HepG2 (cell line): ENCODE measurements around the gene PACS2. TPM values are rescaled to one million over a fixed set of nuclear protein-coding genes. Genes with fewer than 3 reads are reported as not detected.

ENCODE experiments used
- CTCF ChIP-seq: sonication (generic); formaldehyde crosslinking; IDR thresholded peaks from 2 replicates; pipeline ENCODE4 v1.5.0; 2020; ENCODE audit warnings: mild to moderate bottlenecking, missing genetic modification reagents, moderate library complexity
- DPF2 ChIP-seq: sonication (generic); formaldehyde crosslinking; IDR thresholded peaks from 2 replicates; pipeline ENCODE4 v1.4.0; 2020; ENCODE audit warnings: mild to moderate bottlenecking, low read depth, missing genetic modification reagents, borderline replicate concordance
- ETS1 ChIP-seq: sonication (generic); formaldehyde crosslinking; IDR thresholded peaks from 2 replicates; pipeline ENCODE4 v1.4.0; 2020; ENCODE audit warnings: missing genetic modification reagents
- PATZ1 ChIP-seq: sonication (generic); formaldehyde crosslinking; IDR thresholded peaks from 2 replicates; pipeline ENCODE4 v1.4.0; 2020; ENCODE audit warnings: missing genetic modification reagents
- YEATS2 ChIP-seq: sonication (generic); formaldehyde crosslinking; IDR thresholded peaks from 2 replicates; pipeline ENCODE4 v1.4.0; 2020; ENCODE audit warnings: missing genetic modification reagents, borderline replicate concordance
- ZGPAT ChIP-seq: IDR thresholded peaks from 2 replicates; pipeline ENCODE4 v1.6.1; 2016; ENCODE audit warnings: mild to moderate bottlenecking
- ZMAT3 ChIP-seq: sonication (generic); formaldehyde crosslinking; conservative IDR thresholded peaks from 2 replicates; pipeline ENCODE4 v1.7.0; 2021; ENCODE audit warnings: missing genetic modification reagents
- ZMAT5 ChIP-seq: sonication (generic); formaldehyde crosslinking; IDR thresholded peaks from 2 replicates; pipeline ENCODE4 v1.5.0; 2020; ENCODE audit warnings: mild to moderate bottlenecking, low read depth, missing genetic modification reagents, borderline replicate concordance
- ZNF263 ChIP-seq: sonication (generic); formaldehyde crosslinking; IDR thresholded peaks from 2 replicates; pipeline ENCODE4 v1.4.0; 2020; ENCODE audit warnings: missing genetic modification reagents
- ZNF407 ChIP-seq: sonication (generic); formaldehyde crosslinking; IDR thresholded peaks from one replicate; pipeline ENCODE4 v1.5.1; 2020; ENCODE audit warnings: mild to moderate bottlenecking, missing genetic modification reagents; ENCODE audit errors: not compliant biosample characterization
- ZNF788 ChIP-seq: sonication (generic); formaldehyde crosslinking; IDR thresholded peaks from 2 replicates; pipeline ENCODE4 v1.5.0; 2020; ENCODE audit warnings: mild to moderate bottlenecking, missing genetic modification reagents, borderline replicate concordance
- ZSCAN20 ChIP-seq: sonication (generic); formaldehyde crosslinking; IDR thresholded peaks from 2 replicates; pipeline ENCODE4 v1.4.0; 2020; ENCODE audit warnings: missing genetic modification reagents, mild to moderate bottlenecking, borderline replicate concordance
- polyA plus RNA-seq, 8 experiments: library from polyadenylated mRNA; depleted of rRNA in 3 of 8; stranded (reverse) in 7 of 8; unstranded in 1 of 8; fragments of >200 nt; fragmentation: Illumina TruSeq in 4 of 8; extraction: Trizol in 4 of 8; gene quantifications; 2 replicates each; pipeline versions ENCODE4 v1.2.1 to v1.2.3, GENCODE V29; 2011 to 2016; ENCODE audit warnings: low read depth in 4 of 8, missing spikeins in 1 of 8, mixed read lengths in 1 of 8; ENCODE audit not compliant: insufficient read depth in 1 of 8
- total RNA-seq, 5 experiments: library from RNA; depleted of rRNA; stranded (reverse); fragments of >200 nt; fragmentation: Illumina TruSeq; extraction: Trizol; gene quantifications; 2 replicates each; pipeline ENCODE4 v1.2.3, GENCODE V29; 2016; ENCODE audit warnings: low read depth in 1 of 5

The PACS2 gene
- total and polyA plus RNA-seq, 2 of the 13 experiments (the other 11 are each of a cell fraction or from before 2014, with no cell fraction given) = 23.6 to 27.6 TPM

GRCh38 chr14:105398044-105398725 lies 83.6 kb downstream of the PACS2 start, which contains the start of gene TEX22 (continued):
- TF ChIP-seq ZNF407 (CRISPR knock-in tag) (no peak), ZNF788 (CRISPR knock-in tag) (peak; percentile 33; the same call in 1 of the 2 replicates), ZSCAN20 (no peak), ZGPAT (peak; percentile 81; the same call in 1 of the 2 replicates), DPF2 (CRISPR knock-in tag) (no peak), ZMAT5 (no peak), ZNF263 (CRISPR knock-in tag) (no peak), ZMAT3 (CRISPR knock-in tag) (no peak), ETS1 (CRISPR knock-in tag) (0 out of 2 replicates have a peak, but pooled peaks have one; percentile 39), YEATS2 (peak; percentile 81; the same call in 1 of the 2 replicates), CTCF (peak; percentile 56), PATZ1 (peak; percentile 87)
